Lower lobe of right lung (tissue), 2 donors: ENCODE data around the gene TMEM187. TPM values are rescaled to one million over a fixed set of nuclear protein-coding genes. Genes with fewer than 3 reads are reported as not detected.
"Not testable (repeated sequence)": the region's sequence is repeated elsewhere in the genome, so short reads cannot be mapped to it uniquely, and the experiment has no call there.

ENCODE experiments used
- ATAC-seq, 2 donors: fragments of 200-7000 bp; cut with Tn5 transposase; one replicate each; pipeline ENCODE4 v1.9.1; 2020 to 2022; ENCODE audit warnings: mild to moderate bottlenecking in 2 of 2, moderate library complexity in 2 of 2
- DNase-seq: peaks from one replicate; pipeline ENCODE4 v3.0.0-alpha.2; 2020
- H3K27ac ChIP-seq: fragments of 200-600 bp; one replicate; pipeline ENCODE4 v1.8.0; 2022
- H3K27me3 ChIP-seq: fragments of 200-600 bp; one replicate; pipeline ENCODE4 v1.8.0; 2022; ENCODE audit warnings: low read depth
- H3K36me3 ChIP-seq: fragments of 200-600 bp; one replicate; pipeline ENCODE4 v1.8.0; 2022; ENCODE audit warnings: mild to moderate bottlenecking
- H3K4me1 ChIP-seq: fragments of 200-600 bp; one replicate; pipeline ENCODE4 v1.8.0; 2022
- H3K4me3 ChIP-seq: fragments of 200-600 bp; one replicate; pipeline ENCODE4 v1.8.0; 2022; ENCODE audit warnings: mild to moderate bottlenecking
- H3K9me3 ChIP-seq: fragments of 200-600 bp; one replicate; pipeline ENCODE4 v1.8.0; 2022
- intact Hi-C: fragments of 100-400 bp; cut with DNase I; formaldehyde crosslinking; loops from one replicate; pipeline ENCODE4 v1.11.0; 2022
- total RNA-seq: library from RNA; stranded (reverse); fragmentation: NEBNext Ultra II Directional; extraction: Animal tissue kit (Norgen Biotek cat#: 25700); gene quantifications from one replicate; pipeline ENCODE4 v1.2.1, GENCODE V29; 2021
- TF ChIP-seq, protein P1 (sequence below): fragments of 200-600 bp; IDR thresholded peaks from one replicate; pipeline ENCODE4 v1.8.0; 2022; ENCODE audit warnings: antibody characterized with exemption, mild to moderate bottlenecking
- donor health status: DM: no; HTN: yes; CAD: no; lungs with severe emphysema.

Gene TMEM187
- total RNA-seq, 1 donor from 2014 or later, result 7.6 TPM

- intact Hi-C loops, result no loop called here
- no peaks in the 10 kb centered on the region for H3K27me3 ChIP-seq
- TF ChIP-seq, protein P1, sequence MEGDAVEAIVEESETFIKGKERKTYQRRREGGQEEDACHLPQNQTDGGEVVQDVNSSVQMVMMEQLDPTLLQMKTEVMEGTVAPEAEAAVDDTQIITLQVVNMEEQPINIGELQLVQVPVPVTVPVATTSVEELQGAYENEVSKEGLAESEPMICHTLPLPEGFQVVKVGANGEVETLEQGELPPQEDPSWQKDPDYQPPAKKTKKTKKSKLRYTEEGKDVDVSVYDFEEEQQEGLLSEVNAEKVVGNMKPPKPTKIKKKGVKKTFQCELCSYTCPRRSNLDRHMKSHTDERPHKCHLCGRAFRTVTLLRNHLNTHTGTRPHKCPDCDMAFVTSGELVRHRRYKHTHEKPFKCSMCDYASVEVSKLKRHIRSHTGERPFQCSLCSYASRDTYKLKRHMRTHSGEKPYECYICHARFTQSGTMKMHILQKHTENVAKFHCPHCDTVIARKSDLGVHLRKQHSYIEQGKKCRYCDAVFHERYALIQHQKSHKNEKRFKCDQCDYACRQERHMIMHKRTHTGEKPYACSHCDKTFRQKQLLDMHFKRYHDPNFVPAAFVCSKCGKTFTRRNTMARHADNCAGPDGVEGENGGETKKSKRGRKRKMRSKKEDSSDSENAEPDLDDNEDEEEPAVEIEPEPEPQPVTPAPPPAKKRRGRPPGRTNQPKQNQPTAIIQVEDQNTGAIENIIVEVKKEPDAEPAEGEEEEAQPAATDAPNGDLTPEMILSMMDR, result no peak
- H3K27ac ChIP-seq, result no peak overlapping the region
- DNase-seq (no peak), ATAC-seq (no peak)
- H3K4me1 ChIP-seq, result no peaks in the 10 kb centered on the region
- H3K4me3 ChIP-seq, result no peak overlapping the region
- no peaks in the 10 kb centered on the region for H3K9me3 ChIP-seq
- H3K36me3 ChIP-seq, result no peaks in the 10 kb centered on the region
These were observed 19.6 kb downstream of the TMEM187 start for GRCh38 chrX:153992180-153992579.

GRCh38 chrX:153993079-153993478, 20.5 kb downstream of the TMEM187 start:
- H3K9me3 ChIP-seq, result no peaks in the 10 kb centered on the region
- no peaks in the 10 kb centered on the region for H3K27me3 ChIP-seq
- H3K4me1 ChIP-seq, result no peaks in the 10 kb centered on the region
- DNase-seq (no peak), ATAC-seq (no peak)
- H3K4me3 ChIP-seq, result no peak overlapping the region
- no peak overlapping the region for H3K27ac ChIP-seq
- TF ChIP-seq, protein P1, result no peak
- H3K36me3 ChIP-seq, result no peaks in the 10 kb centered on the region
- intact Hi-C loops, result no loop called here

DNA sequence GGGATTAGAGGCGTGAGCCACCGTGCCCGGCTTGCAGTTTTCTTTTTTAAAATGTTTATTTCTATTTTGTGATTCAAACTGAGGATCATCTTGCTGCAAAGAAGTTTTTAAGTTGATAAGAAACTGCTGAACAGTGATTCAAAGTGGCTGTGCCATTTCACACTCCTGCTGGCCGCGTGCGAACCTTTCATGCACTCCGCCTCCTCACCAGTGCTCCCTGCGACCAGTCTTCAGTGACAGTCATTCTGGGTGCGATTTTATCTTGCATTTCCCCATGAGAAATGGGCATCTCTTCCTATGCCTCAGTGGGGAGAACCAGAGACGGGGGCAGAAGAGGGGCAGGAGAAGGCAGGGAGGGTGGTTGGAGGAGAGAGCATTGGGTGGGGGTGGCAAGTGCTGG, 21.4 kb downstream of the TMEM187 start:
- Histone ChIP-seq H3K36me3 (no peaks in the 10 kb centered on the region), H3K4me1 (no peaks in the 10 kb centered on the region), H3K9me3 (no peaks in the 10 kb centered on the region), H3K27me3 (no peaks in the 10 kb centered on the region), H3K27ac (no peak overlapping the region), H3K4me3 (no peak overlapping the region)
- DNase-seq (no peak), ATAC-seq (no peak)
- TF ChIP-seq, protein P1, result no peak
- intact Hi-C loops, result no loop called here

DNA sequence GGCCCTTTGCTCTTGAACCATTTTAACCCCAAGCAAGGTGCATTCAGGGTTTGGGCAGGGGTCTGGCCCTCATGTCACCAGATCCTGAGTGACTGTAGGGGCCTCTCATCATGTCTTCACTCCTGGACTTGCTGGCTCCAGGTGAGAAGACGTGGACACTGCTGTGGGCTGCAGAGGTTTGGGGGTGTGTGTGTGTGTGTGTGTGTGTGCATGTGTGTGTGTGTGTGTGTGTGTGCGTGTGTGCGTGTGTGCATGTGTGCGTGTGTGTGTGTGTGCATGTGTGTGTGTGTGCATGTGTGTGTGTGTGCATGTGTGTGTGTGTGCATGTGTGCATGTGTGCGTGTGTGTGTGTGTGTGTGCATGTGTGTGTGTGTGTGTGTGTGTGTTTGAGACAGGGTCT, 21.8 kb downstream of the TMEM187 start:
- H3K9me3 ChIP-seq, H3K27ac ChIP-seq, H3K4me1 ChIP-seq, H3K36me3 ChIP-seq, intact Hi-C loops, ATAC-seq, DNase-seq, H3K27me3 ChIP-seq, H3K4me3 ChIP-seq: not testable (repeated sequence)

GRCh38 chrX:153995504-153995903, 22.9 kb downstream of the TMEM187 start:
- Histone ChIP-seq H3K4me1 (no peaks in the 10 kb centered on the region), H3K9me3 (no peaks in the 10 kb centered on the region), H3K27me3 (no peaks in the 10 kb centered on the region), H3K4me3 (no peak overlapping the region), H3K27ac (no peak overlapping the region), H3K36me3 (no peaks in the 10 kb centered on the region)
- intact Hi-C loops, result no loop called here
- ATAC-seq, result no peak
- TF ChIP-seq, protein P1, result no peak
- DNase-seq, result no peak

DNA sequence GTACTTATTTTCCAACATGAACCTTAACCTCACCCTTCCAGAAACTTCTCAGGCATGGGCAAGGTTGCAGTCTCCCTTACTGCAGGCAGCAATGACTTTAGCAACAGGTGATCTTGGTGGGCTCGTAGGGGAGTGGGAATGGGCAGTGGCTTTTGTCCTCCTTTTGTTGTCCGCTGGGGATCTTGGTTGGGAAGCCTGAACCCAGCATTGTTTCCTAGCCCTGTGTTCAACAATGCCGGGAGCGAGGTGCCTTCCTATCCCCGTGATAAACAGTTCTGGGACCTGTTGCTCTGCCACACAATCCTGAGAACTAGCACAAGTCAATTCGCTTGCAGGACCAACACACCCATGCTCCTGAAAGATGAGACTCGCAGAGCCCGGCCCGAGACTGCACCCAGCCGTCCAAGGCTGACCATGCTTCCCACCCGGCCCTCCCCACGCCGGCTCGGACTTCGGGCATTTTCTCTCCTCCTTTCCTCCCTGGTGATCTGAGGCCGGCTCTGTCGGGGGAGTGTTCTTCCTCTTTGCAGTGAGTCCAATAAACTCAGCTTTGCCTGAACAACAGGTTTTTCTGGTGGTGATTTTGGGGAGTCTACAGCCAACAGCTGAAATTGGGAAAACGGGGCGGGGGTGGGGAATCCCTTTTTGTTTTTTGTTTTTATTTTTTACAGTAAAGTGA, 26.9 kb downstream of the TMEM187 start:
- H3K9me3 ChIP-seq, result no peaks in the 10 kb centered on the region
- intact Hi-C loops, result no loop called here
- TF ChIP-seq, protein P1, result no peak
- peak in 1 of 2 donors; percentile 36 for ATAC-seq
- no peak overlapping the region for H3K4me3 ChIP-seq
- DNase-seq, result no peak
- no peaks in the 10 kb centered on the region for H3K36me3 ChIP-seq
- no peak overlapping the region for H3K27ac ChIP-seq
- H3K4me1 ChIP-seq, result no peaks in the 10 kb centered on the region
- no peaks in the 10 kb centered on the region for H3K27me3 ChIP-seq
